ENCODE data around the gene MAP6.

The MAP6 gene

DNA sequence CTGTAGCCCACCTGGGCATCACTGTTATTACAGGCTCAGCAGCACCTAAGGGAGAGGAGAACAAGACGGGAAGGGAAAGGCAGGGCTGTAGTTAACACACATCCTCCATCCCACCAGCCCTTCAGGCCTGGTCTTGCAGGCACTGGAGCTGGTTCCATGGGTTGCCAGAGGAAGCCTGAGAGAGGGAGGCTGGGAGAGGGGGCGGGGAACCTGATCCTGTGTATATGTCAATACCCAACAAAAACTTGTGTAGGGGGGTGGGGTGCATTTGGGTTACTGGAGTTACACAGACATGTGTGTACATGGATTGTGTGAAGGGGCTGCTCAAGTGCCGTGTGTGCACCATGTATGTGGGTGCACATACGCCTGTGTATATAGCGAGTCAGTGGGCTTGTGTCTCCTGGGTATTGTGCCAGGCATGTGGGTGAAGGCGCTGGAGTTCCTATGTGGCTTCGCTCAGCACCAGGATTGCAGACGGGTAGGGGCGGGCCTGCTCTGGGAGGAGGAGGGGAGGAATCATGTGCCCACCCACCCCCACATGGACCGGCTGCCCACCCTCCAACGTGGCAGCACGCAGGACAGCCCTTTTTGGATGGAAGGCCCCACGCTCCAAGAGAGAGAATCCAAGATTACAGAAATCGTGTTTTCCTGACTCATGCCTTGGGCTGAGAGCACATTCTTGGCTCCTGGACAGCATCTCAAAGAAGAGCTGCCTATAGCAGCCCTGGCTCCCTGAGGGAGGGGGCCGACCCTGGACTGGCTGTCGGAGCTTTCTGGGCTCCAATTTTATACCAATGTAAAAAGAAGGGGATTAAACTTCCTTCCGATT, 111.0 kb downstream of the MAP6 start:
- no peak for TF ChIP-seq ZNF274 (IDR thresholded peaks at IDR 0.05; ENCODE audit: low read depth, low read length)

DNA sequence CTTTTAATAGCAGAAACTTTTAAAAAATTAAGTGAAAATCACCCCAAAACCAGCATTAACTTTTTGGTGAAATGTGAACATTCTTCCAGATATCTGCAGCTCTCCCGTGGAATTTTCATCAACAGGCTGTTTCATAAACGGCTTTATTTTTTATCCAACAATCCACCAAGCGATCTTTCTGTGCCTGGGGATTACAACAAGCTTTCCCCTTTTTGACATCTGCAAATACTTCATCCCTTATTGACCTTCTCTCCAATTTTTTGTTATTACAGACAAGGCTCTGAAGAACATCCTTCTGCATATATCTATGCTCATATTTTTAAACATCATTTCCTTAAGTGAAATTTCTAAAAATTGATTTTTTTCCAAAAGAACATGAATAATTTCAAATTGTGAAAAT, 112.6 kb downstream of the MAP6 start:
- no peak overlapping the region for H3K4me3 ChIP-seq (ENCODE audit: low read length)
- no peak for TF ChIP-seq ZNF274 (IDR thresholded peaks at IDR 0.05; ENCODE audit: low read depth, low read length)

More for the DNA sequence above, 111.0 kb downstream of the MAP6 start:
- H3K4me3 ChIP-seq (ENCODE audit: low read length), result no peak overlapping the region

- no peak for TF ChIP-seq ZNF274 (IDR thresholded peaks at IDR 0.05; ENCODE audit: low read depth, low read length)
- H3K4me3 ChIP-seq (ENCODE audit: low read length), result no peak overlapping the region
These were observed 113.6 kb downstream of the MAP6 start for GRCh38 chr11:75555079-75555811.

- no peak for TF ChIP-seq ZNF274 (IDR thresholded peaks at IDR 0.05; ENCODE audit: low read depth, low read length)
- H3K4me3 ChIP-seq (ENCODE audit: low read length), result no peak overlapping the region
These were observed 114.4 kb downstream of the MAP6 start for GRCh38 chr11:75554258-75555022.

- TF ChIP-seq ZNF274 (IDR thresholded peaks at IDR 0.05; ENCODE audit: low read depth, low read length), result no peak
- no peak overlapping the region for H3K4me3 ChIP-seq (ENCODE audit: low read length)
These were observed 115.0 kb downstream of the MAP6 start for GRCh38 chr11:75553889-75554257.

DNA sequence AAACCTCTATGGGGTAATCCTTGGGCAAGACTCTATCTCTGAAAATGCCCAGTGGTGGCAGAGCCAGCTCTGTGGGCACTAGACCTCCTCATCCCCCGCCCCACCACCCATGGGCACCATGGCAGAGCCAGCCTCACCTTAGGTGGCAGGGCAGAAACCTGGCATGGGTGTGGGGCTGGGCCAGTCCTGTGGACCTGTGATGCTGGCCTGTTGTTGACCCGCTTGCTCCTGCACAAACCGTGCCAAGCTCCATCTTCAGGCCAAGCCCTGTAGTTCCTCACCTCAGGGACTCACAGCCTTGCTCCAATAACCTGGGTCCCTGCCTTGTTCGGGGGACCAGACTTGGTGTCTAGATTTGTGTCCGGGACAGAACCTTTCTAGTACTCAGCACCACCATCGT, 115.7 kb downstream of the MAP6 start:
- TF ChIP-seq ZNF274 (IDR thresholded peaks at IDR 0.05; ENCODE audit: low read depth, low read length), result no peak
- no peak overlapping the region for H3K4me3 ChIP-seq (ENCODE audit: low read length)

DNA sequence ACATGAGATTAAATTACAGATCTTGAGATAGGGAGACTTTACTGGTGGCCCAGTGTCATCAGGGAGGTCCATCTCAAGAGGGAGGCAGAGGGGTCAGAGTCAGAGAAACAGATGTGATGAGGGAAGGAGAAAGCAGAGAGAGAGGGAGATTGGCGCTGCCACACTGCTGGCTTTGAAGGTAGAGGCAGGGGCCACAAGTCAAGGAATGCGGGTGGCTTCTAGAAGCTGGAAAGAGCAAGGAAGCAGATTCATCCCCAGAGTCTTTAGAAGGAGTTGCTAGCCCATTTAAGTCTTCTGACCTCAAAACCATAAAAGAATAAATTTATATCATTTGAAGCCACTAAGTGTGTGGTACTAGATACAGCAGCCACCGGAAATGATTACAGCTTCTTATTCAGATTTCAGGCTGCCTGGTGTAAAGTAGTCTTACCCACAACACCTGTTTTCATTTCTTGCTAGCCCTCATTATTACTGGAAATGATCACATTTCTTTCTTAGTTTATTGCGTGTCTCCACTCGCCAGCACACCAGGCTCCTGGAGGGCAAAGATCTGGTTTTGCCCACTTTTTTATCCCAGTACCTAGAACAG, 119.4 kb downstream of the MAP6 start:
- H3K4me3 ChIP-seq (ENCODE audit: low read length), result no peak overlapping the region
- no peak for TF ChIP-seq ZNF274 (IDR thresholded peaks at IDR 0.05; ENCODE audit: low read depth, low read length)

DNA sequence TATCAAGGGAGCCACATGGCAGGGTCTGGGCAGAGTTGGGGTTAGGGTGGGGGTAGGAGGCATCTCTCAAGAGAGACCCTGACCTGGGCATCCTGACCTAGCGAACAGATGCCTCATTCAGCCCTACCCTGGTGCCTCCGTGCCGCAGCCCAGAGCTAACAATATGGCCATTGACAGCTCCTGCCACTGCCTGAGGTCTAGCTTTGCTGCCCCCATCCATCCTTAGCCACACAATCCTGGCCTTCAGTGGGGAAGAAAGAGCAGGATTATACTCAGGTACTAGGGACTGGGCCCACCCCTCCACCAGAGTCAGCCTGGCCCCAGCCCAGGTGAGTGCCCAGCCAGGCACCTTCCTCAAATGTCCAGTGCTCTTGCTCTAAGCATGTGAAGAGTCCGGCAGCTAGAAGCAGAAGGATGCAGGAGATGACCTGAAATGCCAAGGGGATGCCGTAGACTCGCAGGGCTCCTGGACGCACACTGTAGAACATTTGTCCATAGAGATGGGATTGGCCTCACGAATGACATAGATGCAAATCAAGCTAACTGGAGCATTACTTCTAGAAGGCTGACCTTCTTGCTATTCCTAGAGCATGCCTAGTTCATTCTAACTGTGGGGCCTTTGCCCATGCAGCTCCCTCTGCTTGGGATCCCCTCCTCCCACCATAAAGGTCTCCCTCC, 120.1 kb downstream of the MAP6 start:
- no peak for TF ChIP-seq ZNF274 (IDR thresholded peaks at IDR 0.05; ENCODE audit: low read depth, low read length)
- no peak overlapping the region for H3K4me3 ChIP-seq (ENCODE audit: low read length)

- H3K4me3 ChIP-seq (ENCODE audit: low read length), result no peak overlapping the region
- no peak for TF ChIP-seq ZNF274 (IDR thresholded peaks at IDR 0.05; ENCODE audit: low read depth, low read length)
These were observed 121.2 kb downstream of the MAP6 start for GRCh38 chr11:75547617-75548058.

- TF ChIP-seq ZNF274 (IDR thresholded peaks at IDR 0.05; ENCODE audit: low read depth, low read length), result no peak
- no peak overlapping the region for H3K4me3 ChIP-seq (ENCODE audit: low read length)
These were observed 121.7 kb downstream of the MAP6 start for GRCh38 chr11:75547177-75547576.

- TF ChIP-seq ZNF274 (IDR thresholded peaks at IDR 0.05; ENCODE audit: low read depth, low read length), result no peak
- H3K4me3 ChIP-seq (ENCODE audit: low read length), result no peak overlapping the region
These were observed 125.0 kb downstream of the MAP6 start for GRCh38 chr11:75543806-75544205.

- no peak for TF ChIP-seq ZNF274 (IDR thresholded peaks at IDR 0.05; ENCODE audit: low read depth, low read length)
- no peak overlapping the region for H3K4me3 ChIP-seq (ENCODE audit: low read length)
These were observed 126.8 kb downstream of the MAP6 start for GRCh38 chr11:75542088-75542438.

DNA sequence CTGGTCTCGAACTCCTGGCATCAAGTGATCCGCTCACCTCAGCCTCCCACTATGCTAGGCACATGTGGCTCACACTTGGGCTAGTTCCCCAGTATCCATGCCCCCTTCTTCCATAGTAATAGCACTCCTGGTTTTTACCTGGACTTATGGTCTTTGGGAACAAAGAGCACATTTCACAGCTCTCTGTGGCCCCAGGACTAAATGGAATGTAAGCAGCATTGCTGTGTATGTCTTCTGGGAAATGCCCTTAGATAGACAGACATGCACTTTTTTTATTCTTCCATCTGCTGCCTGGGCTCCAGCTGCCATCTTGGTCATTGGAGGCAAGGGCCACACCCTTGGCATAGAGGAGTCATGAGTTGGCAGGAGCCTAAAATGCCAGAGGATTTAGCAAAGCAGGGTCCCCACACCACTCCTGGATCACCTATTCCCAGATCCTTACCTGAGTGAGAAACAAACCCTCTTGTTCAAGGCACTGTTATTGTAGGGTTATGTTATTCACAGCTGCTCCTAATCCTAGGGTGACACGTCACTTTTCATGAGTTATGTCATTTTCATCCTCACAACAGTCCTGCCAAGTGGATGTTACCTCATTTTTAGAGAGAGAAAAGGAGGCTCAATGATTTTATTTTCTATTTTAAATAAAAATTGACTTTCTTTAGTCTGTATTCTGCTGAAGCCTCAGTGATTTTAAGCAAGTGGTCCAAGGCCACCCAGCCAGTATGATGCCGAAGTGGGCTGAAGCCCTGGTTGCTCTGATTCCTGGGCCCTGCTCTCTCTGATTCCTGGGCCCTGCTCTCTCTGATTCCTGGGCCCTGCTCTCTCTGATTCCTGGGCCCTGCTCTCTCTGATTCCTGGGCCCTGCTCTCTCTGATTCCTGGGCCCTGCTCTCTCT, 127.4 kb downstream of the MAP6 start:
- no peak for TF ChIP-seq ZNF274 (IDR thresholded peaks at IDR 0.05; ENCODE audit: low read depth, low read length)

More for the DNA sequence above, 127.4 kb downstream of the MAP6 start:
- no peak overlapping the region for H3K4me3 ChIP-seq (ENCODE audit: low read length)
